K562 (cell line): Measurements from ENCODE around the gene NUP62. TPM values are rescaled to one million over a fixed set of nuclear protein-coding genes. Genes with fewer than 3 reads are reported as not detected.

Experiments
- CEBPG ChIP-seq, 3 experiments: fragments of 200-800 bp in 1 of 3; sonication (Bioruptor generic) in 1 of 3; sonication (generic) in 1 of 3; formaldehyde crosslinking in 1 of 3; IDR thresholded peaks in 2 of 3; conservative IDR thresholded peaks in 1 of 3; 2 replicates each; pipeline versions ENCODE4 v1.6.1 to v1.8.0; 2016 to 2022; ENCODE audit warnings: missing compliant biosample characterization in 2 of 3, missing genetic modification characterization in 2 of 3, mild to moderate bottlenecking in 1 of 3, missing genetic modification reagents in 1 of 3
- CSDE1 ChIP-seq, 2 experiments: fragments of 450-650 bp; IDR thresholded peaks; 2 replicates each; pipeline ENCODE4 v1.6.1; 2016; ENCODE audit warnings: mild to moderate bottlenecking in 1 of 2
- ETV6 ChIP-seq, 3 experiments: fragments of 150-350 bp in 1 of 3; sonication (generic) in 1 of 3; formaldehyde crosslinking in 1 of 3; IDR thresholded peaks; 2 replicates each; pipeline versions ENCODE4 v1.6.1 to v1.8.0; 2014 to 2022; ENCODE audit warnings: borderline replicate concordance in 2 of 3, low read depth in 2 of 3, antibody characterized with exemption in 1 of 3, low read length in 1 of 3, mild to moderate bottlenecking in 1 of 3, missing genetic modification reagents in 1 of 3
- JUND ChIP-seq, 2 experiments: IDR thresholded peaks; 2 replicates in 1 of 2; 3 replicates in 1 of 2; pipeline ENCODE4 v1.6.1; 2011; ENCODE audit warnings: borderline replicate concordance in 2 of 2, low read depth in 2 of 2, low read length in 2 of 2, improper control_type of control experiment in 1 of 2, missing biosample characterization in 1 of 2, missing genetic modification characterization in 1 of 2, missing genetic modification reagents in 1 of 2
- LCOR ChIP-seq: sonication (generic); formaldehyde crosslinking; IDR thresholded peaks from 2 replicates; pipeline ENCODE4 v1.8.0; 2022; ENCODE audit warnings: mild to moderate bottlenecking, missing genetic modification reagents
- MEF2A ChIP-seq: IDR thresholded peaks from 2 replicates; pipeline ENCODE4 v1.6.1; 2011; ENCODE audit warnings: low read depth, mild to moderate bottlenecking, low read length, moderate library complexity; ENCODE audit not compliant: control insufficient read depth
- SMARCA5 ChIP-seq: fragments of 450-650 bp; IDR thresholded peaks from 2 replicates; pipeline ENCODE4 v1.6.1; 2016
- ZNF143 ChIP-seq: sonication (generic); formaldehyde crosslinking; IDR thresholded peaks from 2 replicates; pipeline ENCODE4 v1.9.0; 2022; ENCODE audit warnings: mild to moderate bottlenecking, missing genetic modification reagents
- ZNF232 ChIP-seq: sonication (generic); formaldehyde crosslinking; IDR thresholded peaks from 2 replicates; pipeline ENCODE4 v1.8.0; 2022; ENCODE audit warnings: mild to moderate bottlenecking, missing genetic modification reagents
- polyA plus RNA-seq, 8 experiments: library from polyadenylated mRNA; depleted of rRNA in 4 of 8; stranded (reverse) in 5 of 8; unstranded in 3 of 8; fragments of >200 nt; fragmentation: Nextera tagmentation in 2 of 8; fragmentation: Illumina TruSeq in 1 of 8; extraction: Ambion mirVana in 2 of 8; extraction: Trizol in 1 of 8; gene quantifications; 2 replicates each; pipeline versions ENCODE4 v1.2.1 to v1.2.3, GENCODE V29; 2011 to 2014; ENCODE audit warnings: inconsistent platforms in 1 of 8, missing spikeins in 1 of 8
- total RNA-seq, 7 experiments: library from RNA; depleted of rRNA in 6 of 7; stranded (reverse); fragments of >200 nt in 6 of 7; fragmentation: Illumina TruSeq in 2 of 7; extraction: Trizol in 2 of 7; gene quantifications; 2 replicates each; pipeline versions ENCODE4 v1.2.1 to v1.2.3, GENCODE V29; 2011 to 2021; ENCODE audit warnings: low replicate concordance in 1 of 7

NUP62 gene
- total and polyA plus RNA-seq, 9 of the 15 experiments (the other 6 are each of a cell fraction or from before 2014, with no cell fraction given) = 16.9 to 109 (median 66.0) TPM

DNA sequence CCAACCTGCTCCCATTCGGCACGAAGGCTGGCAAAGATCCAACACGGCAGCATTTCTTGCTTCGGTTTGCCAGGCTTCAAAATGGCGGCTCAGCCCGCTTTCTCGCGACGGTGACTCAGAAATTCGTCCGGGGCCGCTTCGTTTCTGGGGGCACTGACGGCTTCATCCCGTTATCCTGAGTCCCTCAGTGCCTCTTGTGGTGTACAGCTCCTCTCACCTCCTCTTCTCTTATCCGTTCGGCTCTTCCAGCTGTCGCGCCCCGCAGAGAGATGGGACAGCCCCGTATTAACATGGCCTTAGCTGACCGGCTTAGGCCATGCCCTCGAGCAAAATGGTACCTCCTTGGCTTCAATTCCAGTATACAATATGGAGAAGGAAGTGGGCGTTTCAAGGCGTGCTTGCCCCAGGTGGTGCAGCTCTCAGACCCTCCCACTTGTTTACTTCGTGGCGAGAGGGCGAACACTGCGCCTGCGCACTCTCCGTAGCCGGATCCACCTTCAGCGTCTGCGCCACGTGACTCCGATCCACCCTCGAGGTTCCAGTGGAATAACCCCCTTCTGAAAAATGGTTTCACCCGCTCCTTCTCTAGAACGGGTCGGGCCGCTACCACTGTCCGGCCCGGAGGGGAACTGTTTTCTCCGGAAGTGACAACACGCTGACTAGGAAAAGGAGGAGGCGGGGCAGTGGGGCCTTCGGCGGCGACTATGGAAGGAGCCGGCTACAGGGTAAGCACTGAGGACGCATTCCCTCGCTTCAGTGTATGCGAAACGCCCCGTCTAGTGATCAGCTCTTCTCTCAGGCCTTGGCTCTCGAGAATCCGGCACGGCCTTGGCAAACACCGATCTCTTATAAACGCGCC, 52.1 kb downstream of the NUP62 start, which contains the start of the genes AKT1S1 and TBC1D17 (continued):
- TF ChIP-seq CEBPG (CRISPR knock-in tag; IDR thresholded peaks at IDR 0.05) = no peak
- TF ChIP-seq CEBPG (tag; conservative IDR thresholded peaks at IDR 0.05 in 1 of 2, IDR thresholded peaks at IDR 0.05 in 1 of 2) = no peak
- TF ChIP-seq MEF2A = no peak
- no peak for TF ChIP-seq ETV6 (IDR thresholded peaks at IDR 0.05; ENCODE audit: borderline replicate concordance in 1 of 2, low read depth in 2 of 2, low read length in 1 of 2)
- no peak for TF ChIP-seq ETV6 (CRISPR knock-in tag; IDR thresholded peaks at IDR 0.05; ENCODE audit: borderline replicate concordance)
- TF ChIP-seq ZNF143 = 0 out of 2 replicates have a peak, but pooled peaks have one; percentile 15
- TF ChIP-seq SMARCA5 = no peak
- TF ChIP-seq JUND (IDR thresholded peaks at IDR 0.05; ENCODE audit: borderline replicate concordance, low read depth, low read length) = peak; percentile 98
- TF ChIP-seq JUND (tag; IDR thresholded peaks at IDR 0.05; ENCODE audit: borderline replicate concordance, low read depth, low read length) = no peak; the same call in 1 of the 3 replicates
- peak in 1 of 2 experiments; percentile 91; a peak in 2 of 4 replicates for TF ChIP-seq CSDE1 (IDR thresholded peaks at IDR 0.05)
- no peak for TF ChIP-seq ZNF232
- TF ChIP-seq LCOR (CRISPR knock-in tag) = 0 out of 2 replicates have a peak, but pooled peaks have one; percentile 21
- TF ChIP-seq, all 486 proteins: peak for 159
